HG03342 (cell line): ENCODE results near the gene SPRY2.
"Not testable (repeated sequence)": the region's sequence is repeated elsewhere in the genome, so short reads cannot be mapped to it uniquely, and the experiment has no call there.

ENCODE experiments used
- ATAC-seq: cut with Tn5 transposase; IDR thresholded peaks from one replicate; pipeline ENCODE4 v1.9.1; 2021; ENCODE audit warnings: mild to moderate bottlenecking, moderate library complexity; ENCODE audit not compliant: unreplicated experiment

Gene SPRY2

GRCh38 chr13:80355496-80356094 is 14.7 kb upstream of the SPRY2 start:
- ATAC-seq = not testable (repeated sequence)

GRCh38 chr13:80348750-80349149 is 7.8 kb upstream of the SPRY2 start:
- ATAC-seq = no peak

GRCh38 chr13:80348314-80348713 is 7.4 kb upstream of the SPRY2 start:
- no peak for ATAC-seq

DNA sequence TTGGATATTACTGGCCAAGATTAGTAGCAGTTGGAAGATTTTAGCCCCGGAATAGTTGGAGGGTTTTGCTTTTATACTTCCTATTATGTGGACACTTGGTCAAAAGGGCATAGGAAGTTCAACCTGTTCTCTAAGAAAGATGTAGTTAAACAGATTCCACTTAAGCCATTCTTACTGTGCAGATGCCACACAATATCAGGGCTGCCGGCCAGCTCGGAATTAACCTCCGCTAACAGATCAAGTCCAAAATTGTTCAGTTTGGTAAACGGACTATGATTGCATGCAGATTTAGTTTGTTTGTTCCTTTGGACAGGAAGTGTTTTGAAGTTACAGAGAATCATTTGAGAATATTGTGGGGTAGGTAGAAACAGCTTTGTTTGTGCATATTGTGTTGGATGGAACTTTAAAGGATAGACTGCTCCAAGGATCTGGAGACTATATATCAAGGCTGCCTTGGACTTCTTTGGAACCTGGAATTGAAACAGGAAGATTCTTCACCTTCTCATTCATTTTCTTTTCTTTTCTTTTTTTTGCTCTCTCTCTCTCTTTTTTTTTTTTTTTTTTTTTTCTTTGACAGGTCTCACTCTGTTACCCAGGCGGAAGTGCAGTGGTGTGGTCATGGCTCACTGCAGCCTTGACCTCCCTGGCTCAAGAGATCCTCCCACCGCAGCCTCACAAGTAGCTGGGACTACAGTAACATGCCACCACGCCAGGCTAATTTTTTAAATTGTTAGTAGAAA is 5.0 kb upstream of the SPRY2 start:
- ATAC-seq = no peak

DNA sequence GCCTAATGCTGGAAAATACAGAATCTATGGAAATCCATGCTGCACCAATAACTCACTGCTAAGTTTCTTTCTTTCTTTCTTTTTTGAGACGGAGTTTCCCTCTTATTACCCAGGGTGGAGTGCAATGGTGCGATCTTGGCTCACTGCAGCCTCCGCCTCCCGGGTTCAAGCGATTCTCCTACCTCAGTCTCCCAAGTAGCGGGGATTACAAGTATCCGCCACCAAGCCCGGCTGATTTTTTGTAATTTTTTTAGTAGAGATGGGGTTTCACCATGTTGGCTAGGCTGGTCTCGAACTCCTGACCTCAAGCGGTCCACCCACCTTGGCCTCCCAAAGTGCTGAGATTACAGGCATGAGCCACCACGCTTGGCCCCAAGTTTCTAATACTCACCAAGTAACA is 3.1 kb upstream of the SPRY2 start:
- not testable (repeated sequence) for ATAC-seq

GRCh38 chr13:80342471-80343371 is 1.8 kb upstream of the SPRY2 start:
- ATAC-seq = peak; percentile 63

DNA sequence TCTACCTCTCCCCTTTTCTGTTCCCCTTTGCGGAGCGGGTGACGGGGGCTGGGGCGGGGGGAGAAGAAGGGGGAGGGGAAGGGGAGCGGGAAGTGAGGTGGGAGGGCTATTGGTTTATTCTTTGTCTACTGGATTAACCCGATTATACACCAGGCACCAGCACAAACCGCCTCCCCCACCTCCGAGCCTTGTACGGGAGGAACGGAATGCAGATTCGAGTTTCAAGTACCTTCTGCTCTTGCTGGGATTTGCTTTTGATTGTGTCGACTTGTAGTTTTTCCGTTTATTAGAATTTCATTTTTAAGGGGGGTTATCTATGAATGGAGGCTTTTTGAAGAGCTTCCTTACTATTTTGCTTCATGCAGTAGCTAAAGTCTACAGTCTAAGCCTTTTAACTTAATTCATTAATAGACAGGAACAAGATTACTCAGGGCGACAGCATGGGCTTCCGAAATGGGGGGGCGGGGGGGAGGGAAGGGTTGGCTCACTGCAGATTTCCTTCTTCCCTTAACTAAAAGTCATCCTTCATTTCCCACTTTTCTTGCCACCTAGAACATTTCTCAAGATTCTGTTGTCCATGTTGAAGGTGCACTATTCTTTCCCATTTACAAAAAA is 937 bp upstream of the SPRY2 start:
- no peak for ATAC-seq

- peak; percentile 34 for ATAC-seq
Observed at GRCh38 chr13:80340651-80341100, 250 bp downstream of the SPRY2 start.

DNA sequence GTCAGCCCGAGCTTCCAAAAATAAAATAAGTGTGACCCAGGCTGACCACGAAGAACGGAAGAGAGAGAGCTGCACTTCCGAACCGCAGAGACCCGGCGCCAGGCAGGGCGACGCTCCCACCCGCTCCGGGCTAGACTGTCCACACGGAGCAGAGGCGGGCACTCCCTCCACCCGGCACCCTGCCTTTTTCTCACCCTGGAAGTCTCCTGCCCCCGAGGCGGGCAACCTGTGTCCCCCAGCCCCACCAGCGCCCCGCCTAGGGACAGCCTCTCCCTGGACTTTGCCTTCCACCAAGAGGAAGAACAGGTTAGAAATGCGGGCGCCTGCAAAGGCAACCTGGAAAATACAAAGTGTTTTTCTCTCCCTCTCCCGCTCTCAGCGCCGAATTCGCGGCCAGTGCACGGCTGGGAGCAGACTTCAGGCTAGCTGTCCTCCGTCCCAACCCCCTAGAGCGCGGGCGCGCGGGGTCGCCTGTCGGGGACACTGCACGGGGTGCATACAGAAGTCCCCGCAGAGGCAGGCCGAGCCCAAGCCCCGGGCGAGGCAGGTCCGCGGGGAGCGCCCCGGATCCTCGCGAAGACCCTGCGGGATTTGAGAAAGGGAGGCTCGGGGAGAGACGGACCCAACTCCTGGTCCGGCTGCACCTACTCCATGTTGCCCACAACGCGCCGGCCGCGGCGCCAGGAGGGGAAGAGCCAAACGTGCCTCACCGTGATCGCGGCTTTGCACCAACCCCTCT is 845 bp downstream of the SPRY2 start:
- ATAC-seq = no peak

DNA sequence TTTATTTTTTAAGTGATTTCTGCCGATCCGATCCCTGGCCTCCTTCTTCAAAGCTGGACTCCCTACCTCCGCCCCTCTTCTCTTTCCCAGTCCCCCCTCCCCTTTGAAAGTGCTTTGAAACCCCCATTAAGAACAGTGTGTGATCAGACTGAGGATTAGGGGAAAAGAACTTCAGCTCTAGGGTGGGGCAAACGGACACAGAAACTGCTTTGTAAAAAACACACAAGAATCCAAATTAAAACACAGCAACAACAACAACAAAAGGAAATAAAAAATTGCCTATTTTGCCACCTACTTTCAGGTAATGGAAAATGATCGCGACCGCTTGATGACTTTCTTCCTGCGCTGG is 1.4 kb downstream of the SPRY2 start:
- ATAC-seq = no peak

- no peak for ATAC-seq
Observed at GRCh38 chr13:80338781-80339562, 2.0 kb downstream of the SPRY2 start.

DNA sequence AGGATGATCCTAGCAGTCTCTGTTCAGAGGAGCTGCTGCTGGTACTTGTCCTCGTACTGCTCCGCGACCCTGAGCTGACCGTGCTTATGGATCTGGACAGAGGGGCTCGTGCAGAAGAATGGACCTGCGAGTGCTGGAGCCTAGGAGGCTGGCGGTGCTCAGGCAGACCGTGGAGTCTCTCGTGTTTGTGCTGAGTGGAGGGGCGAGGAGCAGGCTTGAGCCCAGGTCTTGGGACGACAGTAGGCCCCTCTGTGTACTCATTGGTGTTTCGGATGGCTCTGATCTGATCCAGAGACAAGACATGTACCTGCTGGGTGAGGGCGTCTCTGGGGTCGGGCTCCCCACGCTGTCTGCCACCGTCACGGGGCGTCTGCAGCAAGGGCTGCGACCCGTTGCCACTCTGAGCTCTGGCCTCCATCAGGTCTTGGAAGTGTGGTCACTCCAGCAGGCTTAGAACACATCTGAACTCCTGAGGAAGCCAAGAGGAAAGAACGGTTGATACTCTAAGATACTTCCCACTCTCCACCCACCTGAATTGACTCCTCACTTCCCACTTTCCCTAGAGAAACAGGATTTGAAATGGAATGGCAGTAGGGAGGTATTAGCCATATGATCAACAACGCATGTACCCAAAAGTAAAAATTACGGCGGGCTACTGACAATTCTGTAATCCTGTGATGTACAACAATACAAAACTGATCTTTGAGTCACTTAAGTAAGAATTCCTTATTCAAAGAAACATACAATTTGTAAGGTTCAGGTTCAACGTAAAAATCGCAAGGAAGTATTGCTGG is 3.4 kb downstream of the SPRY2 start:
- ATAC-seq = no peak

DNA sequence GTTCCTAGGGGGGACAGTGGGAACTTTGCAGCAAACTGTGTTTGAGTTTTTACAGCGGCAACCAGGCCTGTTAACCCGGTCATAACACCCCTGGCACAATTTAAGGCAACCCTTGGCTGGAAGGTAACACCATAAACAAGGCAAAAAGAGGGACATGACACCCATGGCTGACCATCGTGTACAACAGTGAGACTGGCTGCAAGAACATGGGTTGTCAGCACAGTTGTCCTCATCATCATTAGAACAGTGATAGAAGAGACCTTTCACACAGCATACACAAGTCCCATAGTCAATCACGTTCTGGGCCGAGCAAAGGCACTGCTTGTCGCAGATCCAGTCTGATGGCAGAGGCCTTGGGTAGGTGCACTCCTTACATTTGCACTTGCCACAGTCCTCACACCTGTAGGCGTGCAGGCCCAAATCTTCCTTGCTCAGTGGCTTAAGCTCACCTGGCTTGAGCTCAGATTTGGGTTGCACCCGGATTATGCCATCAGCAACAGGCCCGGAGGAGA is 4.1 kb downstream of the SPRY2 start:
- ATAC-seq = no peak

DNA sequence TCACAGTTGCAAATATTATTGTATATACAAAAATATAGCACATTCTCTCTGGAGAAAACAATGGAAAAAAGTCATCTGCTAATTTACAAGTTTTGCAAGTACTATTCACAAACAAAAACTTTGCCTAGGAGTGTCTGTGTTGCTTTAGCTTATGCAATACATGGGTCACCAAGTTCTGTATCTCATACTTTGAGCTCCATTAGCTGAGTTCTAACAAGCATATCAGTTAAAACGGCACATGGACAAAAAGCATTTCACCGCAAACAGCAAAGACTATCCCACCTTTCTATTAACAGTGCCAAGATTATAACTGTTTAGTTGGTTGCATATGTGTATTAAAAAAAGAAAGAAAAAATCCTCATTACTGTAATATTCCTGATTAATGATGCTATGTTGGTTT is 4.6 kb downstream of the SPRY2 start:
- no peak for ATAC-seq

DNA sequence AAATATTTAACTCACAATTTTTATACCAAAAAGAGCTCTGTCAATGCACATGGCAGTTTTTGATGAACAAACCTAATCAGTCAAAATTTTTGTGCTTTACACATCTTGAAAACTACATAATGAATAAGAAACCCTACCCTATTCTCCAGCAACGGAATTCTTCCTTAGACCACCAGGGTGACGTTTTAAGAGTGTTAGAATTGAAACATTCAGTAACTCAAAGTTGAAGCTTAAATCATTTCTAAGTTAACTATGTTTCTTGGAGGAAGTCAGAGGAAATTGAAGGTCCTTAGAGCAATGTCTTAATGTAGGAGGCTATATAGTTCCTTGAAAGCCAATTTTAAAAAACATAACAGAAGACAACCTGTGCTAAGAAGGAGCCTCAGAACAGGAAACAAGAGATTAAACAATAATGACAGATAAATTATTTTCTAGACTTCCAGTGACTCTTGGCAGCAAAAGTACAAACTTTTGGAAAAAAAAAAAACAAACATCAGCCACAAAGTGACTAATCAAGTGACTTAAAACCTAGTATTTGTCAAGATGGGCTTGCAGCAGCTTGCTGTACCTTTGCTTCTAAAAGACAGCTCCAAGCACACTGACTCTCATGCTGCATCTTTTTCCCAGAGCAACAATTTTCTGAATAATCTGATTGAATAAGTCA is 6.2 kb downstream of the SPRY2 start:
- ATAC-seq = no peak

DNA sequence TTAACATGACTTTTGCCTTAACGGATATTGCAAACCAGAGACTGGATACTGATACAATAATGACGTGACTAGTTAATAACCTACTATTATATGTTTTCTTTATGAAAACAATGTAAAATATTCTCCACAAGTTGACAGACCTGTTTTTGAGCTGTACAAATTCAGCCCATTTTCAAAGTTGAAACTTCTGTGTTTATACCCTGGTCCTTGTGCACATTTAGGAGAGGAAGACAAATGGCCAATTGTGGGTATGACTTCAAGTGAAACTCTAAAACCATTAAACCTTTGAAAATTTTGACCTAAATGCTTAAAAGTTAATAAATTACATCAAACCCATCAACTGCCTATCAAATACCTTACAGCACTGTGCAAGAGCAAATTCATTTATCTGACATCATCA is 8.9 kb downstream of the SPRY2 start:
- no peak for ATAC-seq

DNA sequence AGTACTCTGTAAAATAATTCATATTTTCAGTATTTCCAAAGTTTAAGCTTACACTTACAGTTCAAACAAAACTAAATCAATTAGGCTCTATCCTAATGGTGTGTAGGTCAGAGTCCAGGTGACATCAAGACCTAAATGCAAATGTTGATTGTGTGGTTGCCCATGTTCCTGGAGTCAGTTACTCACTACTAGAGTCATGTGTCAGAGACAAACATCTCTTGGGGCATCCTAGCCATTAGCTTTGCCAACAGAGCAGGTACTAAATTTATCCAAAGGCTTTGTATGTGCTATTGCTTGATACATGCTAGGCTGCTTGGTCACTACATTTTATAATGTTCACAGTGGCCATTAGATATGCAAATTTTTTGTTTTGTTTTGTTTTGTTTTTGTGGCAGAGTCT is 11.7 kb downstream of the SPRY2 start:
- ATAC-seq = no peak

DNA sequence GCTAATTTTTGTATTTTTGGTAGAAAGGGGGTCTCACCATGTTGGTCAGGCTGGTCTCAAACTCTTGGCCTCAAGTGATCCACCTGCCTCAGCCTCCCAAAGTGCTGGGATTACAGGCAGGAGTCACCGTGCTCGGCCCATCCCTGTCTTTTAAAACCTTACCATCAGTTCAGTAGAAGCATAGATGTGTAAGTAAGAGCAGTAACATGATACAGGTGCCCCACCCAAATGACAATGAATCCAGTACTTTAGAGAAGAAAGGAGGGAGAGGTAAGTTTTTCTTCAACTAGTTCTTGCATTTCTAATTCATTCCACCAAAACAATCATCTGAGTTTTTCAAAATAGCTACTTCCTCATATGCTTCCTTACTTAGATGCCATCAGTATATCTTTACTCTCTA is 21.9 kb downstream of the SPRY2 start:
- ATAC-seq = no peak
